GM08714 (cell line): ENCODE data around the gene BRIP1.

Experiments used
- H3K4me3 ChIP-seq: fragments of 200-500 bp; sonication (Bioruptor generic); 2 replicates; pipeline ENCODE4 v1.5.1; 2014; ENCODE audit warnings: mild to moderate bottlenecking, low read length, inconsistent platforms
- ZNF274 ChIP-seq: IDR thresholded peaks from 2 replicates; pipeline ENCODE4 v1.6.1; 2012; ENCODE audit warnings: mild to moderate bottlenecking, low read depth, low read length

BRIP1 gene

DNA sequence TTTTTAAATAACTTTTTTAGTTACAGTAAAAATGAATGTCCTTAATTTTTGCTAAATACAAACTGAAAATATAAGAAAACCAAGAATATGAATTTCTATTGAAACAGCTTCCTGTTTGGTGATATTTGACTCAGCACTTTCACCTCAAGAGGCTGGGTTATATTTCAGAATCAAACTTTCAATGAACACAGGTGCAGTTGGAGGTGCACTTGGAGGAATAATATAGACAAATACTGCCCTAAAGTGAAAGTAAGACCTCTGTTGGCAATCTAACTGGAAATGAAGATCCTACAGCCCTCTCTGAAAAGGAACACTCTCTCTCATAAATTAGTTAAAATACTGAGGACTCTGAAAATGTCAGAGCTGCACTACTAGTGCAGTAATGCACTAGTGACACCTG is 106.2 kb downstream of the BRIP1 start:
- no peak for TF ChIP-seq ZNF274

DNA sequence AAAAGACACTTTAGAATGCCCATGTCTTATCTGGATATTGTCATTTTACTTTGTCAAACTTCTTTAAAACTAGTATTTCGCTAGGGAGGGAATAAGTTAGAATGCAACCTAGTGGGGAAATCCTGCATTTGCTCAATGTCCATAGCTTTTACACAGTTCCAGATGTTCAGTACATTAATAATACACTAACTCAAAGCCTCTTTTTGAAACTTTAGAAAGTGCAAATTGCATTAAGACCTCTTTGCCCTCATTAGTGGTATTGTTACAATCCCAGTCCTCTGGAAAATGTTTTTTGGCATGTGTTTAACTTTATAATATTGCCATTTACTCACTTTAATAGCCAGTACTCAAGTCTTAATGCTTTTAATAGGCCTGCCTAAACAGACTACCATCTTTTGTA is 106.8 kb downstream of the BRIP1 start:
- TF ChIP-seq ZNF274: no peak
- H3K4me3 ChIP-seq: no peak overlapping the region

More for the DNA sequence above, 106.2 kb downstream of the BRIP1 start:
- no peak overlapping the region for H3K4me3 ChIP-seq

DNA sequence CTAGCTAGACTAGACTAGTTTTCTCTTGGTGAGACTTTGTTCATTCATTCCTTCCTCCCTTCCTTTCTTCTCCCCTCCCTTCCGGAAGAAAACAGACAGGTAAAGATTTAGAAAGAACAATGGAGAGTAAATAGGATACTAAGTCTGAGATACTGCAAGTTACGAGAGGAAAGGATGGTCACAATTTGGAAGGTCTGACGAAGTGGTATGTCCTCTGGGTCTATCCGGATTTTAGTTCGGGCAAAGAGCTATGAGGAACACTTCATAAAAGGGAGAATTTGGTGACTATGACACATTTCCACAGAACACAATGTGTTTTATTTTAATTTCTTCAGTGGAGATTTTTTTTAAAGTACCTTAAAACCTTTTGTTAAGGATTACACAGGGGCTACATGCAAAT is 107.7 kb downstream of the BRIP1 start:
- H3K4me3 ChIP-seq: no peak overlapping the region
- TF ChIP-seq ZNF274: no peak

GRCh38 chr17:61755078-61755477 is 108.2 kb downstream of the BRIP1 start:
- no peak for TF ChIP-seq ZNF274
- no peak overlapping the region for H3K4me3 ChIP-seq

GRCh38 chr17:61754124-61754523 is 109.2 kb downstream of the BRIP1 start:
- H3K4me3 ChIP-seq: no peak overlapping the region
- no peak for TF ChIP-seq ZNF274

DNA sequence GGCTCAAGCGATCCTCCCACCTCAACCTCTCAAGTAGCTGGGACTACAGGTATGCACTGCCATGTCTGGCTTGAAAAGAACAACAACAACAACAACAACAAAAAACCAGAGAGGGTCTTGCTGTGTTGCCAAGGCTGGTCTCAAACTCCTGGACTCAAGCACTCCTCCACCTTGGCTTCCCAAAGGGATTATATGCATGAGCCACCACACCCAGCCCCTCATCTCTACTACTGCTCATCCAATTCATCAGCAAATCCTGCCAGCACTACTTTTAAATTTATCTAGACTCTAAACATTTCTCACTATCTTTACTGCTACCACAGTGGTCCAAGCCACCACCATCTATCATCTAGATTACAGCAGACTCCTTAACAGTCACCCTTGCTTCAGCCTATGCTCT is 109.6 kb downstream of the BRIP1 start:
- no peak for TF ChIP-seq ZNF274
- H3K4me3 ChIP-seq: no peak overlapping the region

- no peak overlapping the region for H3K4me3 ChIP-seq
- TF ChIP-seq ZNF274: no peak
These were observed 112.7 kb downstream of the BRIP1 start for GRCh38 chr17:61750656-61751055.

GRCh38 chr17:61749823-61750404 is 113.4 kb downstream of the BRIP1 start:
- H3K4me3 ChIP-seq: no peak overlapping the region
- no peak for TF ChIP-seq ZNF274

- no peak for TF ChIP-seq ZNF274
These were observed 116.9 kb downstream of the BRIP1 start for GRCh38 chr17:61746248-61746985.

DNA sequence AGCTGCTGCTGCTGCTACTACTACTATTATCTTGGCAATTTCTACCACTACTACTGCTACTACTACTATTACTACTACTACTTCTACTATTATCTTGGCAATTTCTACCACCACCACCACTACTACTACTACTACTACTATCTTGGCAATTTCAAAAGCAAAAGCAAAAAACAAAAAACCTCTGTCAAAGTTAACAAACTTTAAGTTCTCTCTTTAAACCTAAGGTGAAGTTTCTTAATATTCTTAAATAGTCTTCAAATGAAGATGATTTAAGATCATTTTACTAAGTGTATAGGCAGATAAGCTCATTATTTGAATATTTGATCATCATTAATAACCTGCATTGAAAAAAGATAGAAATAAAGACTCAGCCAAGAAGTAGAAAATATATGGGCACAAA is 118.5 kb downstream of the BRIP1 start:
- no peak overlapping the region for H3K4me3 ChIP-seq
- TF ChIP-seq ZNF274: no peak

More at GRCh38 chr17:61746248-61746985, 116.9 kb downstream of the BRIP1 start:
- no peak overlapping the region for H3K4me3 ChIP-seq

DNA sequence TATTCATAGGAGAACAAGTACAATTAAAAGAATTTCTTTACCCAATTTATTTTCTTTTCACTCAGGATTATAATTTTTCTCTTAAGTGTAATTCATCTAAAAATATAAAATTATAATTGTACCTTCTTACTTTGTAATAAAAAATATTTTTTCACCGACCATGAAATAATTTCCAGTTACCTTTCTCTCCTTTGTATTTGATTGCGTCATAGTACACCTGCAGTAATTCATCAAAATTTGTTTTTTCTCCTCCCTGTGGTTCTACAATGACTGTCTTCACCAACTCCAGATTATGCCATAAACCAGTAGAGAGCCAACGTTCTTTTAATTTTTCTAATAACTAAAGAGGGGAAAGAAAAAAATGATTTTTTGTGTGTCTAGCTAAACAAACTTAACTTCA is 119.1 kb downstream of the BRIP1 start:
- no peak for TF ChIP-seq ZNF274
- no peak overlapping the region for H3K4me3 ChIP-seq

DNA sequence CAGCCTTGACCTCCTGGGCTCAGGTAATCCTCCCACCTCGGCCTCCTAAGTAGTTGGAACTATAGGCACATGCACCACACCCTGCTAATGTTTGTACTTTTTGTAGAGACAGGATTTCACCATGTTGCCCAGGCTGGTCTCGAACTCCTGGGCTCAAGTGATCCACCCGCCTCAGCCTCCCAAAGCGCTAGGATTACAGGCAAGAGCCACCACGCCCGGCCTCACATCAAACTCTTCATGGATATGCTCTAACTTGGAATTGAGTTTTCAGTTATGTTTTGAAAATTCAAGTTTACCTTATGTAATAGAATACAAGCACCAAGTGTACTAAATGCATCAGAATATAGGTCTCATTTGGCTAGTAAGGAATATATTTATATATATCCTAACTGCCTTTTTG is 119.6 kb downstream of the BRIP1 start:
- no peak overlapping the region for H3K4me3 ChIP-seq
- no peak for TF ChIP-seq ZNF274

GRCh38 chr17:61739002-61739401 is 124.3 kb downstream of the BRIP1 start:
- TF ChIP-seq ZNF274: no peak
- no peak overlapping the region for H3K4me3 ChIP-seq

DNA sequence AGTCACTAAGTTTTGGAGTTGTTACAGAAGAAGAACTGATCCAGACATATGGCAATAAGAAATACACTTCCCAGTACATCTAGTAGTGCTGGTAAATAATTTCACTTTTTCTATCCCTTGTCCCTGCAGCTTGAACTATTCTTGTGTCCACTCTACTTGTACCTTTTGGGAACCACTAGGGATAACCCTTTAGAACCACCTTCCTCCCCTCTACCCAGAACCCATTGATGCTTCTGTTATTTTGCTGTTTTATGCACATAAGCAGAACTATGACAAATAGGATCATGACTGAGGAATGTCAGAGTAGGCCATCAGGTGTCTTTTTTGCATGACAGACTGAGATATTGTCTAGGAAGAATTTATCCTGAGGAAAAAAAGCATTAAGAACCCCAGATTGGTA is 125.1 kb downstream of the BRIP1 start:
- TF ChIP-seq ZNF274: no peak
- no peak overlapping the region for H3K4me3 ChIP-seq

- H3K4me3 ChIP-seq: no peak overlapping the region
- no peak for TF ChIP-seq ZNF274
These were observed 125.5 kb downstream of the BRIP1 start for GRCh38 chr17:61737820-61738219.
